HG03135 (cell line): ENCODE results near the gene FUT8.

Experiments used
- ATAC-seq: cut with Tn5 transposase; IDR thresholded peaks from one replicate; pipeline ENCODE4 v1.9.1; 2021; ENCODE audit warnings: mild to moderate bottlenecking, moderate library complexity; ENCODE audit not compliant: unreplicated experiment

The FUT8 gene

DNA sequence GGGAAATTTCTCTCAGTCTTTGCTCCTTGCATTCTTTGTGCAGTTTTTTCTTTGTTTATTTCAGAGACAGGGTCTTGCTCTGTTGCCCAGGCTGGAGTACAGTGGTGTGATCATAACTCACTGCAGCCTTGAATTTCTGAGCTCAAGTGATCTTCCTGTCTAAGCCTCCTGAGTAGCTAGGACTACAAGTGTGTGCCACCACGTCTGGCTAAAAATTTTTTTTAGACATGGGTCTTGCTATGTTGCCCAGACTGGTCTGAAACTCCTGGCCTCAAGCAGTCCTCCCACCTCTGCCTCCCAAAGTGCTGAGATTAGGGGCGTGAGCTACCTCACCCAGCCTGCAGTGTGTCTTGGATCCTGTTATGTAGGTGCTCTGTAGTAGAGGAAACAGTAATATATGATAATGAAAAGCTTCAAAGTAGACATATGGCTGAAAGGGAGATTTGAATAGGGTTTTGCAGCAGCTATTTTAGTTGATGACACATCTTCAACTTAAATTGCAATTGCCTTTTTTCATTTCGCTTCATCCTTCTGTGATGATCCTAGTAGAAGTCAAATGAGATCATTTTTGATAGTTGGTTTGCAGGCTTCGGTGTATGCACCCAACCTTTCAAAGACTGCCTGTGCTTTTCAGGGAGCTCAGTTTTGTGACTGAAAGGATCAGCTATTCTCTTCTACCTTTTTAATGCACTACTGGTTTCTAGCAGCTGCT, 75.4 kb downstream of the FUT8 start:
- ATAC-seq = no peak

DNA sequence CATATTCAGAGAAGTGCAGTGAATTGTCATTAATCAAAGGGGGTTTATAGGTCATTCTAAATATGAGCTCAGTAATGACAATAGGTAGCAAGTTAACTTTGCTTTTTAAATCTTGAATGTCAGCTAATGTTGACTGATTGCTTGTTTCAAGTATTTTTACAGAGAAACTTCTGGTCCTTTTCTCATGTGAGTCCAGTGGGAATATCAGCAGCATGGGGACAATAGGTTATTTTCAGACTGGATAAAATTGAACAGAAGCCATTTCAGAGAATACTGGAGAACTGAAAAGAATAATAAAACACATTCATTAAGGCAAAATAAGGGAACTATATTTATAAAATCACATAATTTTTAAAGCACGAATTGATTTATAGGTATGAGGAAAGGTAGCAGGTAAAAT, 78.7 kb downstream of the FUT8 start:
- ATAC-seq = no peak

DNA sequence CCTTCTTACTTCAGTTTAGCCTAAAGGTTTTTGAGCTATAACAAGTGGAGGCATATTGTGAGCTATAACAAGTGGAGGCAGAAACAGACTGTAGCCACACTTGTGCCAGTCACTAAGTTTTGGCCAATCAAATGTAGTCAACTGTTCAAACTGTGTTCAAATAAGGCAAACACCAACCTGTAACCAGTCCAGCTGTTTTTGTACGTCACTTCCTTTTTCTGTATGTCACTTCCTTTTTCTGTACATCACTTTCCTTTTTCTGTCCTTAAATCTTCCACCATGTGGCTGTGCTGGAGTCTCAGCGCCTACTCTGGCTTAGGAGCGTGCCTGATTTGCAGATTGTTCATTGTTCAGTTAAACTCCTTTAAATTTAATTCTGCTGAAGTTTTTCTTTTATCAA, 79.7 kb downstream of the FUT8 start:
- ATAC-seq = no peak

DNA sequence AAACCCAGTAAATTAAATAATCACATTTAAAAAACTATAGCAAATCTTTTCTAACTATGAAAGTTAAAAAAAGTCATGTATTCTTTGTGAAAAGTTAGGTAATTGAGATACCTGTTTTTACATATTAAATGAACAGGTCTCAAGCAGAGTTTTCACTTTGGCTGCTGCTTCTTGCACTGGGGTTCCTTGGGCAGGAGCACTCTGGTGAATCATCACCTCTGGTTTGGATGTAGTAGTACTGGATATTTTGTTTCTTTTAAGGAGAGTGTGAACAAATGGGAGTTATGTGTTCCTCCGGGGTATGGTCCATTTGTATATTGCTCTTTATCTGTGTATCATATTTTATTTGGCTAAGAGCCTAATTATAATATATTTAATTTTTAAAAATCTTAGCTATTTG, 82.7 kb downstream of the FUT8 start:
- no peak for ATAC-seq

DNA sequence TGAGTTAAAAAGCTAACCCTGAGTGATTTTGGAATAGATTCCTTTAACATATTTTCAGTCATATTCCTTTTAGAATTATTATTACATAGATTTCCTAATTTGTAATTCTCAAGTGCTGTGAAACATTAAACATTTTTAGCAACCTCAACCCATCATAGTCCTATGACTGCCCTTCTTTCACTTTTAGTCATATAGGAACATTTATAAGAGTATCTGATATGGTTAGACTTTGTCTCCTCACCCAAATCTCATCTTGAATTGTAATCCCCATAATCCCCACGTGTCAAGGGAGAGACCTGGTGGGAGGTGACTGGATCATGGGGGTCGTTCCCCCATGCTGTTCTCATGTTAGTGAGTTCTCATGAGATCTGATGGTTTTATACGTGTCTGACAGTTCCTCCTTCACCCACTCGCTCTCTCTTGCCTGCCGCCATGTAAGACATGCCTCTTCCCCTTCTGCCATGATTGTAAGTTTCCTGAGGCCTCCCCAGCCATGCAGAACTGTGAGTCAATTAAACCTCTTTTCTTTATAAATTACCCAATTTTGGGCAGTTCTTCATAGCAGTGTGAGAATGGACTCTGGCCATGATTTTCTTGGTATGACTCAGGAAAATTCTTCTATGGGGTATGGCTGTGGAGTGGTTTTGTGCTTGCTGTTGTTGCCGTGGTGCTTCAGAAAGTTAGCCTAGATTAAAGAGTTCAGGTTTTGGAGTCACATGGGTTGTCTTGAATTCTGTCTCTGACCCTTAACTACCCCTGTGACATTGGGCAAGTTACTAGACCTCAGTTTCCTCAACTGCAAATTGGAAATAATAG, 83.9 kb downstream of the FUT8 start:
- ATAC-seq = no peak

DNA sequence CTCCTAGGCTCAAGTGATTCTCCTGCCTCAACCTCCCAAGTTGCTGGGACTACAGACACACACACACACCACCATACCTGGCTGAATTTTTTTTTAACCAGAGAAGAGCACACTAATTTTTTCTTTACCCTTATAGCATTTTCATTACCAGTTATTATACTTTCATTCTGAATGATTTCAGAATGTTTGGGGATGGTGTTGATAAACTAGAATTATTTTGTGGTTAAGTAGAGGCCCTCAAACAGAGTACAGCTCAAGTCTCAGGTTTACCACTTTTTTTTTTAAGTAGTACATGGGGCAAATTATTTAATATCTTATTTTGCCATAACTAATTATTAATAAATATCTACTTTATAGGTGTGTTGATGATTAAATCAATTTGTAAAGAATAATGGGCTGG, 86.6 kb downstream of the FUT8 start:
- ATAC-seq = no peak

DNA sequence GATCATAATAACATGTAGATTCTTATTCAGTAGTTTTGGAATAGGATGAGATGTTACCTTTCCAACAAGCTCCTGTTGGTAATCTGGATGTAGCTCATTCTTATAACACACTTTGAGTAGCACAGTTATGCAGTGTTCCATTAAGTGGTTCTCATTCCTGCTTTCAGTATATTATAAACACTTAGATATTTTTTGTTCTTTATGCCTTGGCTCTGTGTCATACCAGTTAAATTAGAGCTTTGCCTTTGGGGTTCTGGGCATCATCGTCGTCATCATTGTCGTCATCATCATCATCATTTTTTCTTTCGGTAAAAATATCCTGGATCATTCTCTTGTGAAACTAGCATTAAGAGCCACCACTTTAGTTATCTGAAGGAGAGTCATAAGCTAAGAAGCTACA, 87.5 kb downstream of the FUT8 start:
- ATAC-seq = no peak

DNA sequence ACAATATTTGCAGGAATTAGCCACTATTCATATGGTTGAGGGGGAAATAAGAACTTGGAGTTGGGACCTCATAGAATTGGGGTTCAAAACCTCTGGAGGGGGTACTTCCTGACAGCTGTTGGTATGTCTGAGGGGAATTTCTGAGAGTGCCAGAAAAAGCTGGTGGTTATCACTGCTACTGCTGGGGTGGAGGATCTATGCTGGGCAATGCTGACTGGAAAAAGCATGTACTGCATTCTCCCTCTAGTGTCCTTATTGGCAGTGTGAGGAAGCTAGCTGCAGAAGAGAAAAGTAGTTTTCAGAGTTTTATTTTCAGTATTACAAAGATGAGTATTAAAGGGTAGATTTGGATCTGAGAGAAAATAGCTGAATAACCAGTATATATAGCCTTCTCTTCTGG, 88.8 kb downstream of the FUT8 start:
- no peak for ATAC-seq

DNA sequence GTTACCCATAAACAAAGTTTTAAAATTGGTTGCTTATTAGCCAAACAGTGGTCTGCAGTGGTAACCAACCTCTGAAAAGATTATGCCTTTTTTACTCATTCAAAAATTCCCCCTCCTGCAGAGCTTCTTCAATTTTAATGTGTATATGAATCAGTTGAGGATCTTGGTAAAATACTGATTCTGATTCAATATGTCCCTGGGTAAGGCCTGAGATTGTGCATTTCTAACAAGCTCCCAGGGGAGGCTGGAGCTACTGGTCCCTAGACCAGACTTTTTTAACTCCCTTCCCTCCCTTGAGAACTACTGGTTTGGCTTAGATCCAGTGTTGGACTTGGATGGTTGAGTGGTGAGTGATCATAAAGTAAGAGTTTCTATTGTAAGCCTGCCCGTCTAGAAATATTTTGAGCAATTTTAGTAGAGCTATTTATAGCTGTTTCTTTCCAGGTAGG, 90.2 kb downstream of the FUT8 start:
- ATAC-seq = peak; percentile 64

DNA sequence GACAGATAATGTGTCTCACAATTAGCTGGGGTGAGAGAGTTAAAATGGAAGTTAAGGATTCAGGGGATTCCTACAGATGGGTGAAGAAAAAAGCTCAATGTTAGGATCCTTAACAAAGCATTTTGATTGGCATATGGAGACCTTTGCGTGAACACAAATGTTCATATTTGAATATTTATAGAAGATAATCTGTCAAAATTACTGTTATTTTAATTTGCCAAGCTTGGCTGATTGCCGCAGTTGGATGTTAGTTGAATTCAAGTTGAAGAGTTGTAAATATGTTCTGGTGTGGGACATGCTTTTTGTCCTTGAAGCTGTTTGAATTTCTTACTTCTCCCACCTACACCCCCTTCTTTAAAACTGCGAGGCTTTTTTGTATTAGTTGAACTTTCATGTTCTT, 91.2 kb downstream of the FUT8 start:
- ATAC-seq = no peak

DNA sequence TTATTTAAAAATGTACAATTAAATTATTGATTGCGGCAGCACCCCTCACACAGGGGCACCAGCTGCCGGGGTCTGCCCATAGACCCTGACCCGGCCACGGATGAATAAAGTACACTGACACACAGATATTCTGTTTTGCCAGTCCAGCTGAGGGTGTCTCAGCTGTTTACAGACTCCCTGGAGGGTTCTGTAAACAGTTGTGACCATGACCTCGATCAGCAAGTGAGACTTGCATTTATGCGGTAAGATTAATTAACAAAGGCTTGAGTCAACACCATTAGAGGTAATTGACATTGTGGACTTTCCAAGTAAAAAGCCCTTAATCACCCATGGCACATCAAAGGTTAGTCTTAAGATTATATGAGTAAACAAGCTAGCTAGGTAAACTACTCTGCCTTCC, 94.3 kb downstream of the FUT8 start:
- no peak for ATAC-seq

DNA sequence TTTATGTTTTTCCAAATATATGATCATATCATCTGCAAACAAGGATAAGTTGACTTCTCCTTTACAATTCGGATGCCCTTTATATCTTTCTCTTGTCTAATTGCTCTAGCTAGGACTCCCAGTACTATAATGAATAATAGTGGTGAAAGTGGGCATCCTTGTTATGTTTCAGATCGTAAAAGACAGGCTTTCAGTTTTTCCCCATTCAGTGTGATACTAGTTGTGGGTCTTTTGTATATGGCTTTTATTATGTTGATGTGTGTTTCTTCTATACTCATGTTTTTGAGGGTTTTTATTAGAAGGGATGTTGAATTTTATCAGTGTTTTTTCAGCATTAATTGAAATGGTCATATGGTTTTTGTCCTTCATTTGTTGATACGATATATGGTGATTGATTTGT, 97.3 kb downstream of the FUT8 start:
- no peak for ATAC-seq

DNA sequence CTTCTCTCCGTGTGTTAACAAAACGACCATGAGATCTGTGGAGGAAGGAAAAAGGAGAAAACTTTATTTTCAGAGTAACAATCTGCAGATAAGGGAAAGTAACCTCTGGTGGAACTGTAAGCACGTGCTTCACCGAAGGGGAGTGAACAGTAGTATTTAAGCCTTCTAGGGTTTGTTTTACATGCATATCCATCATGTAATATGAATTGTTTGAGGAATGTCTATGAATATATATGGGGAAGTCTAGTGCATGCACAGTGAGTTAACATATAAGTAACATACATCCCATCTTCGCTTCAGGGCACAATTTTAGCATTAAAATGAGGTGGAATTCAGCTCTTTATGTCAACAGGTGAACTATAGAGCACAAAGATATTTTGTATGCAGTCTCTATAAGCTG, 101.1 kb downstream of the FUT8 start:
- no peak for ATAC-seq

DNA sequence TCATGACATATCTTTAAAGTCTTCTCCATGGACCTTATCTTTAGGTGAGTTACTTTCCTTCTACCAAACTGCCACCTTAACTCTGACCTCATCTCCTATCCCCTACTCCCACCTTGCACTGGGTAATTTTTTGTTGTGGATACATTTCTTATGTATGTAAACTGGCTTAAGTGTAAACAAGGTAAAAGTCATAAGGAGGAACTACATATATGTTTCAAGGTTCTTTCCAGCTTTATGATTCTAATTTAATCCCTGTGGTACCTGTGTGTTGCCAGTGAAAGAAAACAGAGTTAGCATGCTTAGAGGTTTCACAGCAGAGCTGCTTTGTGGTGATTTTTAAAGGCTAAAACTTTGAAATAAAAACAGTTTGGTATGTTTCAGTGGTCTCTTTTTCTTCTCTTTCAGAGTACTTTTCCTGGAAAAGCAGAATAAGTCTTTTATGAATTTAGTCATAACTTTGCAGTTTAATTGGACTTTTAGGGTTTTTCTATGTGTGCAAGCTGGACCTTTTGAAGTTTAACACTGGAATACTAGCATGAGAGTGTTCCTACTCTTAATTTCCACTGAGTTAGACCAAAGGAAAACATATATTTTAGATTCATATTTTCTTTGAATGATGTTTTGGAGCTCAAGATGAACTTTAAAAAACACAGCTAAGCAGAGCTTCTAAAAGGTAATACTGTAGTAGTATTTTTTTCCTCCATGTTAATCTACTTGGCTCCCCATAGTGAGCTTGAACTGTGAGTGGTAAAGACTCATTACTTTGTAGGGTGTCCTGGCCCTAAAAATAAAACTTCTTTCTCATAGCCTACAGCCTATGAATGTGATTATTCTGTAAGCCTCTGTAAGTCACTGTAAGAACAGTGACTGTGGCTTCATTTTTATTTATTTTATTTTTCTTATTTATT, 105.4 kb downstream of the FUT8 start:
- no peak for ATAC-seq

DNA sequence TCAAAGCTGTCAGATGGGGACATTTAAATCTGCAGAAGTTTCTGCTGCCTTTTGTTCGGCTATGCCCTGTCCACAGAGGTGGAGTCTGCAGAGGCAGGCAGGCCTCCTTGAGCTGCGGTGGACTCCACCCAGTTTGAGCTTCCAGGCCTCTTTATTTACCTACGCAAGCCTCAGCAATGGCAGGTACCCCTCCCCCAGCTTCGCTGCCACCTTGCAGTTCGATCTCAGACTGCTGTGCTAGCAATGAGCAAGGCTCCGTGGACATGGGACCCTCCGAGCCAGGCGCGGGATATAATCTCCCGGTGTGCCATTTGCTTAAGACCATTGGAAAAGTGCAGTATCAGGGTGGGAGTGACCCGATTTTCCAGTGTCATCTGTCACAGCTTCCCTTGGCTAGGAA, 115.5 kb downstream of the FUT8 start:
- ATAC-seq = no peak

DNA sequence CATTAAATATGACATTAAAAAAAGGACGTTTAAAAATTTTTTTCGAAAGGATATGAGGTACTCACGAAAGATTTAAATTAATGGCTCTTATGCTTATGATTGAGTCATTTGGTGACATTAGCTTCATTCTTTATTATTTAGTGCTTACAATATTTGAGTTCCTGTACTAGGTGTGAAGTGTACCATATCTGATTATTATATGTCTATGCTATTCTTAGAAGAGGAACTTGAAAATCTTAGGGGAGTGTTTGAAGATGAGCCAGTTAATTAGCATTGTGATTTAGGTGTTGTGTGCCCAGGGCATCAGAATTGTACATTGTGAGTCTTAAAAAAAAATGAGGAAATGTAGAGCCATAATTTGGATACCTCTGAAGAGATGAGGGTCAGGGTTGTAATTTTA, 118.6 kb downstream of the FUT8 start:
- no peak for ATAC-seq

DNA sequence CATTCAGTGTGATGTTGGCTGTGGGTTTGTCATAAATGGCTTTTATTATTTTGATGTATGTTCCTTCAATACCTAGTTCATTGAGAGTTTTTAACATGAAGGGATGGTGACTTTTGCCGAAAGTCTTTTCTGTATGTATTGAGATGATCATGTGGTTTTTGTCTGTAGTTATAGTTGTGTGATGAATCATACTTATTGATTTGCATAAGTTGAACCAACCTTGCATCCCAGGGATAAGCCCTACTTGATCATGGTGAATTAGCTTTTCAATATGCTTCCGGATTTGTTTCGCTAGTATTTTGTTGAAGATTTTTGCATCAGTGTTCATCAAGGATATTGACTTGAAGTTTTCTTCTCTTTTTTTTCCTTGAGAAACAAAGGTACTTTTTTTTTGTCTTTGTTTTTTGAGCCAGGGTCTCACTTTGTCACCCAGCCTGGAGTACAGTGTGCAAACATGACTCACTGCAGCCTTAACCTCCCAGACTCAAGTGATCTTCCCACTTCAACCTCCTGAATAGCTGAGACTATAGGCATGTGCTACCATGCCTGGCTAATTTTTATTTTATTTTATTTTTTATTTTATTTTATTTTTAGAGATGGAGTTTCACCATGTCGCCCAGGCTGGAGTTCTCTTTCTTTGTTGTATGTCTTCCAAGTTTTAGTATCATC, 121.3 kb downstream of the FUT8 start:
- ATAC-seq = no peak

DNA sequence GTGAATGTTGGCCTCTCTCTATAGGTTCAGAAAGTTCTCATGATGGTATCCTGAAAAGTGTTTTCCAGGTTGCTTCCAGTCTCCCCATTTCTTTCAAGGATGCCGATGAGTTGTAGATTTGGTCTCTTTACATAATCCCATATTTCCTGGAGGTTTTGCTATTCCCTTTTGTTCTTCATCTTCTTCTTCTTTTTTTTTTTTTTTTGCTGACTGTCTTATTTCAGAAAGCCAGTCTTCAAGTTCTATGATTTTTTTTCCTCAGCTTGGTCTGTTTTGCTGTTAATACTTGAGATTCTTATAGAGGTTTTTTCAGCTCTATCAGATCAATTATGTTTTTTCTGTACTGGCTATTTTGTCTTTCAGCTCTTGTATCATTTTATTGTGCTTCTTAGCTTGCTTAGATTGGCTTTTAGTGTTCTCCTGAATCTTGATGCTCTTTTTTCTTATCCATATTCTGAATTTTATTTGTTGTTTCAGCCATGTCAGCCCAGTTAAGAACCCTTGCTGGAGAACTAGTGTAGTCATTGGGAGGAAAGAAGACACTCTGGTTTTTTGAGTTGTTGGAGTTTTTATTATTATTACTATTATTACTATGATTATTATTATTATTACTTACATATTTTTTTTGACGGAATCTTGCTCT, 124.4 kb downstream of the FUT8 start:
- no peak for ATAC-seq

DNA sequence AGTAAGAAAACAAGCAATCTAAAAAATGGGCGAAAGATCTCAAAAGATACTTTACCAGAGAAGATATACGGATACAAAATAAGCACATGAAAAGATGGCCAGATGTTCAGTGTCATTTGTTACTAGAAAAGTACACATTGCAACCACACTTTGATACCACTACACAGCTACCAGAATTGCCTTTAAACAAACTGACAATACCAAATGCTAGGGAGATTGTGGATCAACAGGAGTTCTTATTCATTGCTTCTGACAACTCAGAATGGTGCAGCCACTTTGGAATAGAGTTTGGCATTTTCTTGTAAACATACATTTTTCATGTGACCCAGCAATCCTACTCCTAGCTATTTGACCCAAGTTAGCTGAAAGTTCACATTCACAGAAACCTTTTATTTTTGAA, 136.3 kb downstream of the FUT8 start:
- ATAC-seq = no peak

DNA sequence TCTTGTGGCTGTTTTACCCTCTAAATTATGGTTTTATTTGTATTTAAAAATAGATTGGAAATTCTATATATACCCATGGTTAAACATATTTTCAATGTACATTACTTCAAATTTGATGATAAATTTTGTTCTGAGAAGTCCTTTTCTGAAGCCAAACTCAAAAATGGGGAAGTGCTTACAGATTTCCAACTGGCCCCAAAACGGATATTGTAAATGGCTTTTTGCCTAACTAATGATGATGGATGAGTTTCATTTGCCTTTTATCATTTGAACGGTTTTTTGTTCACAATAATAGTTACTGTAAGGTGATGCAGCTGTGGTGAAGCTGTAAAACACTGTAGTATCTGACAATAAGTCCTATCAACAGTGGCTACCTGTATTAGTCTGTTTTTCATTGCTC, 136.9 kb downstream of the FUT8 start:
- ATAC-seq = no peak
